ENCODE data around the gene TSPAN10. TPM values are rescaled to one million over a fixed set of nuclear protein-coding genes. Genes with fewer than 3 reads are reported as not detected.
"Not testable (repeated sequence)": the region's sequence is repeated elsewhere in the genome, so short reads cannot be mapped to it uniquely, and the experiment has no call there.

The TSPAN10 gene
- total and polyA plus RNA-seq, 4 donors, result 0.69 to 1.6 (median 1.3) TPM

GRCh38 chr17:81607431-81607830 is 29.6 kb upstream of the TSPAN10 start:
- DNase-seq (ENCODE audit: low read depth in 4 of 6, low spot score in 6 of 6), result no peak
- Histone ChIP-seq H3K36me3 (ENCODE audit: control insufficient read depth, insufficient read depth, low read length) (peaks cover 73% of the 10 kb centered on the region), H3K4me1 (ENCODE audit: control insufficient read depth, insufficient read depth, low read length) (no peaks in the 10 kb centered on the region), H3K4me3 (ENCODE audit: low read depth, low read length) (no peak overlapping the region), H3K9me3 (ENCODE audit: control insufficient read depth, insufficient read depth, low read length) (no peaks in the 10 kb centered on the region), H3K27me3 (ENCODE audit: control insufficient read depth, insufficient read depth, low read length) (no peaks in the 10 kb centered on the region), H3K27ac (ENCODE audit: low read depth, low read length) (no peak overlapping the region)
- 86% methylated on average over 3 of the region's 6 CpGs for WGBS (ENCODE audit: insufficient coverage)

DNA sequence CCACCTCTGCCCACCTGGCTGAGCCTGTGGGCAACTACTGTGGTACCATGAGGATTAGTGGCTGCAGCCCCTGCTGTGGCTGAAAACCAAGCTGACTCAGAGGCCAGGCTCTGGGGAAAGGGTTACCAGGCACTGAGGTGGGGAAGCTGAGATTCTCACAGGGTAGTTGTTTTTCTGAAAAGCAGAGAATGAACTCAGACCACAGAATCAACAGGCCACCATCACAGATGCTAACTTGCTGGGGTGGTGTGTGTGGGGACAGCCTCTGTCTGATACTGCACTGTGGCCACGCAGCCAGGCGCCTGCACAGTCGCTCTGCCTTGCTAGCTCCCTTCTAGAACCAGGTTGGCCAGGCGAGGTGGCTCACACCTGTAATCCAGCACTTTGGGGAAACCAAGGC is 28.9 kb upstream of the TSPAN10 start:
- 97% methylated on average over 4 of the region's 4 CpGs for WGBS (ENCODE audit: insufficient coverage)

DNA sequence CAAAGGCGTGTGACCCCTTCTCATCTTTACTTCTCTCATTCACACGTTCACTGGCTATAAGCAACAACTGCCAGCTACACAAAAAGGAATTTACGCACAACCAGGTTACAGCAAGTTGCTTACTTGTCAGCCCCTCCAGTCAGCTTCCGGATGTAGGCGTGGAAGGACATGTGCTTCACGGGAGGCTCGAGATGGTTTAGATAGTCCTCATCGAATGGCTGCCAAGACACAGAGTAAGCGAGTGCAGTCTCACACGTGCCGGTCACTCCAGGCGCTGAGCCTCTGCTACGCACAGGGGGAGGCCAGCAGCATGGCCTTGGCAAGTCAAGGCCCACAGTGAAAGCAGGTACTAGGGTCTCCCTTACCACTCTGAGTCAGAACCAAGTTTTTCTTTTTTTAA is 28.4 kb upstream of the TSPAN10 start:
- Histone ChIP-seq H3K4me3 (ENCODE audit: low read depth, low read length) (no peak overlapping the region), H3K9me3 (ENCODE audit: control insufficient read depth, insufficient read depth, low read length) (no peaks in the 10 kb centered on the region), H3K27me3 (ENCODE audit: control insufficient read depth, insufficient read depth, low read length) (no peaks in the 10 kb centered on the region), H3K4me1 (ENCODE audit: control insufficient read depth, insufficient read depth, low read length) (no peaks in the 10 kb centered on the region), H3K27ac (ENCODE audit: low read depth, low read length) (no peak overlapping the region), H3K36me3 (ENCODE audit: control insufficient read depth, insufficient read depth, low read length) (peaks cover 72% of the 10 kb centered on the region)
- 93% methylated on average over 13 of the region's 13 CpGs for WGBS (ENCODE audit: insufficient coverage)
- DNase-seq (ENCODE audit: low read depth in 4 of 6, low spot score in 6 of 6), result no peak

More for the DNA sequence above, 28.9 kb upstream of the TSPAN10 start:
- Histone ChIP-seq H3K4me3 (ENCODE audit: low read depth, low read length) (no peak overlapping the region), H3K9me3 (ENCODE audit: control insufficient read depth, insufficient read depth, low read length) (no peaks in the 10 kb centered on the region), H3K4me1 (ENCODE audit: control insufficient read depth, insufficient read depth, low read length) (no peaks in the 10 kb centered on the region), H3K27ac (ENCODE audit: low read depth, low read length) (no peak overlapping the region), H3K36me3 (ENCODE audit: control insufficient read depth, insufficient read depth, low read length) (peaks cover 72% of the 10 kb centered on the region), H3K27me3 (ENCODE audit: control insufficient read depth, insufficient read depth, low read length) (no peaks in the 10 kb centered on the region)
- no peak for DNase-seq (ENCODE audit: low read depth in 4 of 6, low spot score in 6 of 6)

- no peak overlapping the region for H3K27ac ChIP-seq (ENCODE audit: low read depth, low read length)
- DNase-seq (ENCODE audit: low read depth in 4 of 6, low spot score in 6 of 6), result peak in 1 of 6 donors; percentile 39
- H3K27me3 ChIP-seq (ENCODE audit: control insufficient read depth, insufficient read depth, low read length), result no peaks in the 10 kb centered on the region
- H3K36me3 ChIP-seq (ENCODE audit: control insufficient read depth, insufficient read depth, low read length), result peaks cover 73% of the 10 kb centered on the region
- 72% methylated on average over 9 of the region's 19 CpGs for WGBS (ENCODE audit: insufficient coverage)
- H3K4me1 ChIP-seq (ENCODE audit: control insufficient read depth, insufficient read depth, low read length), result no peaks in the 10 kb centered on the region
- H3K9me3 ChIP-seq (ENCODE audit: control insufficient read depth, insufficient read depth, low read length), result no peaks in the 10 kb centered on the region
- H3K4me3 ChIP-seq (ENCODE audit: low read depth, low read length), result no peak overlapping the region
Measured at GRCh38 chr17:81609541-81610311, 27.3 kb upstream of the TSPAN10 start.

DNA sequence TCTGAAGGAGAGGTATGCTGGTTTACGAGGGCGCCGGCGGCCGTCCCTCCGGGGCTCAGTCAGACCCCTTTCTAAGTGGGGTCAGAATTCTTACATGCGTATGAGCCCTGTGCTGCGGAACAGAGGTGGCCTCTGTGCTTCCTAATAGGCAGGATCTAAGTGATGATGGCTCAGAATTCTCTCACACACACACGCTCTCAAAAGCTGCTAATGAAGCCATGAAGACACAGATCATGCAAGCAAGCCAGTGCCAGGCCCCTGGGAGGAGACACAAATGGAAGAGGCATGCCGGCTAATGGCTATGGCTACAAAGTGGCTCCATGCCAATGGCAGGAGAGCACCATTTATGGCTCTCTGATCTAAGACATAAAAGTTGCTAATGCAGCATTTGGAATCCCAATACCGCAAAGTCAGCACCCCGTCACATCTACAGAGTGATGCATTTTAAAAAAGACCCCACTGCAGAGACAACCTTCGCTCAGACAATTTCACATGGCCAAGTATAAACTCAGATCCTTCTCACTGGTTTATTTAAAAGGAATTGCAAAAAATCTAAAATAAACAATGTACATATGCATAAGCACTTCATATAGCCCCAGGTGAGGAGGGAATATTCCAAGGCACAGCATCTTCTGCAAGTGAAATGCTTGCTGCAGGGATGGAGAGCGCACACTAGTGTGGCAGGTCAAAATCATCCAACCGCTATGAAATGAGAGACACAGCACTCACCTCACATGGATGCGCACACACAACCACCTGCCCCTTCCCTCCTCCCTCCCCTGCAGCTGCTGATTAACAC is 24.6 kb upstream of the TSPAN10 start:
- peak in 1 of 6 donors; percentile 60 for DNase-seq (ENCODE audit: low read depth in 4 of 6, low spot score in 6 of 6)
- Histone ChIP-seq H3K4me1 (ENCODE audit: control insufficient read depth, insufficient read depth, low read length) (no peaks in the 10 kb centered on the region), H3K4me3 (ENCODE audit: low read depth, low read length) (no peak overlapping the region), H3K27ac (ENCODE audit: low read depth, low read length) (no peak overlapping the region), H3K27me3 (ENCODE audit: control insufficient read depth, insufficient read depth, low read length) (no peaks in the 10 kb centered on the region), H3K36me3 (ENCODE audit: control insufficient read depth, insufficient read depth, low read length) (peaks cover 77% of the 10 kb centered on the region), H3K9me3 (ENCODE audit: control insufficient read depth, insufficient read depth, low read length) (no peaks in the 10 kb centered on the region)
- WGBS (ENCODE audit: insufficient coverage), result 83% methylated on average over 7 of the region's 16 CpGs

- H3K9me3 ChIP-seq (ENCODE audit: control insufficient read depth, insufficient read depth, low read length), result no peaks in the 10 kb centered on the region
- peaks cover 74% of the 10 kb centered on the region for H3K36me3 ChIP-seq (ENCODE audit: control insufficient read depth, insufficient read depth, low read length)
- DNase-seq (ENCODE audit: low read depth in 4 of 6, low spot score in 6 of 6), result no peak
- H3K27ac ChIP-seq (ENCODE audit: low read depth, low read length), result no peak overlapping the region
- WGBS (ENCODE audit: insufficient coverage), result 89% methylated on average over 3 of the region's 4 CpGs
- H3K4me3 ChIP-seq (ENCODE audit: low read depth, low read length), result no peak overlapping the region
- H3K27me3 ChIP-seq (ENCODE audit: control insufficient read depth, insufficient read depth, low read length), result no peaks in the 10 kb centered on the region
- H3K4me1 ChIP-seq (ENCODE audit: control insufficient read depth, insufficient read depth, low read length), result no peaks in the 10 kb centered on the region
Measured at GRCh38 chr17:81615401-81615930, 21.5 kb upstream of the TSPAN10 start.

GRCh38 chr17:81616877-81617276 is 20.1 kb upstream of the TSPAN10 start:
- Histone ChIP-seq H3K36me3 (ENCODE audit: control insufficient read depth, insufficient read depth, low read length) (peaks cover 81% of the 10 kb centered on the region), H3K4me1 (ENCODE audit: control insufficient read depth, insufficient read depth, low read length) (no peaks in the 10 kb centered on the region), H3K4me3 (ENCODE audit: low read depth, low read length) (no peak overlapping the region), H3K9me3 (ENCODE audit: control insufficient read depth, insufficient read depth, low read length) (no peaks in the 10 kb centered on the region), H3K27ac (ENCODE audit: low read depth, low read length) (no peak overlapping the region), H3K27me3 (ENCODE audit: control insufficient read depth, insufficient read depth, low read length) (no peaks in the 10 kb centered on the region)
- 49% methylated on average over 6 of the region's 7 CpGs for WGBS (ENCODE audit: insufficient coverage)
- no peak for DNase-seq (ENCODE audit: low read depth in 4 of 6, low spot score in 6 of 6)

GRCh38 chr17:81618307-81618706 is 18.7 kb upstream of the TSPAN10 start:
- H3K27ac ChIP-seq (ENCODE audit: low read depth, low read length); H3K9me3 ChIP-seq (ENCODE audit: control insufficient read depth, insufficient read depth, low read length); H3K4me1 ChIP-seq (ENCODE audit: control insufficient read depth, insufficient read depth, low read length); H3K4me3 ChIP-seq (ENCODE audit: low read depth, low read length); H3K27me3 ChIP-seq (ENCODE audit: control insufficient read depth, insufficient read depth, low read length); DNase-seq (ENCODE audit: low read depth in 4 of 6, low spot score in 6 of 6): not testable (repeated sequence)
- WGBS (ENCODE audit: insufficient coverage), result no CpG with 5 or more reads among the region's 36 CpGs
- H3K36me3 ChIP-seq (ENCODE audit: control insufficient read depth, insufficient read depth, low read length), result peaks cover 83% of the 10 kb centered on the region

DNA sequence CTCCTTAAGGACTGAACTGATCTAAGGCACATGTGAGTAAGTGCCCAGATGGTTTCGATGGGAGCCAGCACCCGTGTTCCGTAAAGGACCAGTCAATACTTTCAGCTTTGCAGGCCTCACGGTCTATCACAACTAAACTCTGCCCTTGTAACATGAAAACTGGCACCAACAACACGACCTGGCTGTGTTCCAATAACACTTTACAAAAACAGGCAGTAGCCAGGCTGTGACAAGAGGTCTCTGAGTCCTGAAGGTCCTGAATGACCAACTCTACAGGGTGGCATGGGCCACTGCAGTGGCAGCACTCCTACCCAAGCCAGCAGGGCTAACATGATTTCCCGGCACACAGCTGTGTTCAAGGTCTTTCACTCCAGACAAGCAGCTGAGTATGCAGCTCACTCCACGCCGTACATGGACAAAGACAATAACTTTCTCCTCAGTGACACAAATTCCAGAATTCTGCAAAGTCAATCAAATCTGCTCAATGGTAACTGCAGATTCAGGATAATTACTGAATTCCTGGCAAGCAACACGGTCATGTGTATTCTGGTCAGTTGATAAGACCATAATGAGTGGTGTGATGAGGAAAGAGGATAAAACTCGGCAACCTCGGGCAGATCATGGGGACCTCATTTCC is 15.4 kb upstream of the TSPAN10 start:
- DNase-seq (ENCODE audit: low read depth in 4 of 6, low spot score in 6 of 6), result no peak
- peaks cover 86% of the 10 kb centered on the region for H3K36me3 ChIP-seq (ENCODE audit: control insufficient read depth, insufficient read depth, low read length)
- H3K4me1 ChIP-seq (ENCODE audit: control insufficient read depth, insufficient read depth, low read length), result no peaks in the 10 kb centered on the region
- no peak overlapping the region for H3K4me3 ChIP-seq (ENCODE audit: low read depth, low read length)
- WGBS (ENCODE audit: insufficient coverage), result 85% methylated on average over 6 of the region's 11 CpGs
- H3K9me3 ChIP-seq (ENCODE audit: control insufficient read depth, insufficient read depth, low read length), result no peaks in the 10 kb centered on the region
- H3K27me3 ChIP-seq (ENCODE audit: control insufficient read depth, insufficient read depth, low read length), result no peaks in the 10 kb centered on the region
- H3K27ac ChIP-seq (ENCODE audit: low read depth, low read length), result no peak overlapping the region
